Smooth muscle cell (in vitro differentiated cells): ENCODE data around the gene GPR18. TPM values are rescaled to one million over a fixed set of nuclear protein-coding genes. Genes with fewer than 3 reads are reported as not detected.
A peak's percentile ranks its signal among the peaks of the same experiment; 100 is the strongest.

Experiments
- DNase-seq: peaks from one replicate; lab custom pipeline; 2025; ENCODE audit not compliant: unreplicated experiment; lab: John Stamatoyannopoulos, UW
- H2AFZ ChIP-seq: fragments of 200-600 bp; sonication (generic); 2 replicates; pipeline ENCODE4 v1.6.0; 2016; ENCODE audit warnings: antibody characterized with exemption, low read depth, mild to moderate bottlenecking
- H3F3A ChIP-seq: fragments of 200-600 bp; sonication (generic); 2 replicates; pipeline ENCODE4 v1.6.0; 2017; ENCODE audit warnings: antibody characterized with exemption, low read depth
- H3K27ac ChIP-seq: fragments of 200-600 bp; sonication (generic); 2 replicates; pipeline ENCODE4 v1.5.1; 2016; ENCODE audit warnings: low read depth, mild to moderate bottlenecking
- H3K27me3 ChIP-seq: fragments of 200-600 bp; sonication (generic); 2 replicates; pipeline ENCODE4 v1.6.1; 2016; ENCODE audit warnings: low read depth, mild to moderate bottlenecking
- H3K36me3 ChIP-seq: fragments of 200-600 bp; sonication (generic); 2 replicates; pipeline ENCODE4 v1.5.1; 2016; ENCODE audit warnings: low read depth
- H3K4me1 ChIP-seq: fragments of 200-600 bp; sonication (generic); 2 replicates; pipeline ENCODE4 v1.5.1; 2016; ENCODE audit warnings: low read depth
- H3K4me2 ChIP-seq: fragments of 200-600 bp; sonication (generic); 2 replicates; pipeline ENCODE4 v1.6.0; 2016; ENCODE audit warnings: mild to moderate bottlenecking
- H3K4me3 ChIP-seq: fragments of 200-600 bp; sonication (generic); 2 replicates; pipeline ENCODE4 v1.5.1; 2016; ENCODE audit warnings: mild to moderate bottlenecking
- H3K79me2 ChIP-seq: fragments of 200-600 bp; sonication (generic); 2 replicates; pipeline ENCODE4 v1.6.0; 2016; ENCODE audit warnings: low read depth, mild to moderate bottlenecking
- H3K9ac ChIP-seq: fragments of 200-600 bp; sonication (generic); 2 replicates; pipeline ENCODE4 v1.6.0; 2016; ENCODE audit warnings: low read depth
- H3K9me3 ChIP-seq: fragments of 200-600 bp; sonication (generic); replicated peaks from 2 replicates; pipeline ENCODE4 v1.5.1; 2016; ENCODE audit warnings: low read depth
- H4K20me1 ChIP-seq: fragments of 200-600 bp; sonication (generic); 2 replicates; pipeline ENCODE4 v1.6.0; 2016; ENCODE audit warnings: low read depth
- WGBS: methylation state at CpG from one replicate; pipeline ENCODE4 v1.1.7; 2016; ENCODE audit warnings: low lambda C conversion rate; 5-methylcytosine and 5-hydroxymethylcytosine counted together
- polyA plus RNA-seq: library from polyadenylated mRNA; unstranded; fragments of >200 nt; fragmentation: Nextera tagmentation; extraction: Ambion mirVana; gene quantifications from 2 replicates; pipeline ENCODE4 v1.2.1, GENCODE V29; 2016
- total RNA-seq: library from RNA; depleted of rRNA; stranded (reverse); fragments of >200 nt; gene quantifications from 2 replicates; pipeline ENCODE4 v1.2.3, GENCODE V29; 2014
- TF ChIP-seq, protein P1 (sequence below): fragments of 200-600 bp; sonication (generic); IDR thresholded peaks from 2 replicates; pipeline ENCODE4 v1.5.1; 2017; ENCODE audit warnings: borderline replicate concordance, mild to moderate bottlenecking, antibody characterized with exemption; ENCODE audit not compliant: insufficient read depth, poor library complexity, severe bottlenecking

Gene GPR18
- total and polyA plus RNA-seq, 2 experiments from 2014 or later = not detected

GRCh38 chr13:99267927-99268326 lies 9.7 kb upstream of the GPR18 start:
- Histone ChIP-seq H3K4me2 (no peak overlapping the region), H3K4me3 (no peak overlapping the region), H3K27me3 (no peaks in the 10 kb centered on the region), H4K20me1 (peaks cover 4% of the 10 kb centered on the region), H3F3A (no peaks in the 10 kb centered on the region), H3K27ac (no peak overlapping the region), H2AFZ (no peak overlapping the region), H3K36me3 (no peaks in the 10 kb centered on the region), H3K9me3 (no peaks in the 10 kb centered on the region), H3K9ac (no peak overlapping the region), H3K4me1 (no peaks in the 10 kb centered on the region), H3K79me2 (no peaks in the 10 kb centered on the region)
- DNase-seq = no peak
- TF ChIP-seq, protein P1, sequence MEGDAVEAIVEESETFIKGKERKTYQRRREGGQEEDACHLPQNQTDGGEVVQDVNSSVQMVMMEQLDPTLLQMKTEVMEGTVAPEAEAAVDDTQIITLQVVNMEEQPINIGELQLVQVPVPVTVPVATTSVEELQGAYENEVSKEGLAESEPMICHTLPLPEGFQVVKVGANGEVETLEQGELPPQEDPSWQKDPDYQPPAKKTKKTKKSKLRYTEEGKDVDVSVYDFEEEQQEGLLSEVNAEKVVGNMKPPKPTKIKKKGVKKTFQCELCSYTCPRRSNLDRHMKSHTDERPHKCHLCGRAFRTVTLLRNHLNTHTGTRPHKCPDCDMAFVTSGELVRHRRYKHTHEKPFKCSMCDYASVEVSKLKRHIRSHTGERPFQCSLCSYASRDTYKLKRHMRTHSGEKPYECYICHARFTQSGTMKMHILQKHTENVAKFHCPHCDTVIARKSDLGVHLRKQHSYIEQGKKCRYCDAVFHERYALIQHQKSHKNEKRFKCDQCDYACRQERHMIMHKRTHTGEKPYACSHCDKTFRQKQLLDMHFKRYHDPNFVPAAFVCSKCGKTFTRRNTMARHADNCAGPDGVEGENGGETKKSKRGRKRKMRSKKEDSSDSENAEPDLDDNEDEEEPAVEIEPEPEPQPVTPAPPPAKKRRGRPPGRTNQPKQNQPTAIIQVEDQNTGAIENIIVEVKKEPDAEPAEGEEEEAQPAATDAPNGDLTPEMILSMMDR = no peak
- 97% methylated on average over 4 of the region's 4 CpGs for WGBS

GRCh38 chr13:99266827-99267226 lies 8.6 kb upstream of the GPR18 start:
- peaks cover 4% of the 10 kb centered on the region for H4K20me1 ChIP-seq
- H3F3A ChIP-seq = no peaks in the 10 kb centered on the region
- TF ChIP-seq, protein P1 = no peak
- H3K36me3 ChIP-seq = no peaks in the 10 kb centered on the region
- no peak overlapping the region for H3K27ac ChIP-seq
- no peaks in the 10 kb centered on the region for H3K27me3 ChIP-seq
- H3K4me1 ChIP-seq = no peaks in the 10 kb centered on the region
- no peaks in the 10 kb centered on the region for H3K9me3 ChIP-seq
- H3K79me2 ChIP-seq = no peaks in the 10 kb centered on the region
- H3K9ac ChIP-seq = no peak overlapping the region
- 97% methylated on average over 6 of the region's 6 CpGs for WGBS
- no peak overlapping the region for H2AFZ ChIP-seq
- DNase-seq = no peak
- H3K4me3 ChIP-seq = no peak overlapping the region
- no peak overlapping the region for H3K4me2 ChIP-seq

DNA sequence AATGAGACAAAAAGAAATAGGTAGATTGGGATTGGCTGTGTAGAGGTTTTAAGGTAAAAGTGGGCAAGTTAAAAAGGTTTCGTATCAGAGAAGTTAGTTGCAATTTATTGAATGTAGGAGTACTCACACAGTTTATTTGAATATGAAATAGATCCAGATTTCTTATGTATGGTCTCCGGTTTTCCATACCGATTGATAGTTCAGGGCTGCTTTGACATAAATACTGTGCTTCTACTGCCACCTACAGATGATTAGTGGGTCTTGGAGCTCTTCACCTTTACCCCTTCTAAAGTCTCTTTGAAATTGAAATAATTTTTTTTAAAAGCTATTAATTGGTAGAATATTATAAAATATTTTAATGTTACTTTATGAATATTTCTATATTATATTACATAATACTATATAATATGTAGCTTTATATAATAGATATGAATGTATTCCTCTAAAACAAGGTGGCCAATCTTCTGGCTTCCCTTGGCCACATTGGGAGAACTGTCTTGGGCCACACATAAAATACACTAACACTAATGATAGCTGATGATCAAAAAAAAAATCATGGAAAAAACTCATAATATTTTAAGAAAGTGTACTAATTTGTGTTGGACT lies 7.7 kb upstream of the GPR18 start:
- TF ChIP-seq, protein P1 = peak; percentile 59
- H3K4me2 ChIP-seq = no peak overlapping the region
- H3F3A ChIP-seq = no peaks in the 10 kb centered on the region
- H2AFZ ChIP-seq = no peak overlapping the region
- no peaks in the 10 kb centered on the region for H3K27me3 ChIP-seq
- H3K79me2 ChIP-seq = no peaks in the 10 kb centered on the region
- no peaks in the 10 kb centered on the region for H3K36me3 ChIP-seq
- H3K9me3 ChIP-seq = no peaks in the 10 kb centered on the region
- H3K27ac ChIP-seq = no peak overlapping the region
- H4K20me1 ChIP-seq = peaks cover 4% of the 10 kb centered on the region
- no peak for DNase-seq
- WGBS = 56% methylated on average over 3 of the region's 3 CpGs
- no peak overlapping the region for H3K4me3 ChIP-seq
- H3K9ac ChIP-seq = no peak overlapping the region
- H3K4me1 ChIP-seq = no peaks in the 10 kb centered on the region

GRCh38 chr13:99265162-99265800 lies 7.1 kb upstream of the GPR18 start:
- Histone ChIP-seq H3K9me3 (no peaks in the 10 kb centered on the region), H3K4me3 (no peak overlapping the region), H3K27me3 (no peaks in the 10 kb centered on the region), H4K20me1 (peaks cover 7% of the 10 kb centered on the region), H3K36me3 (no peaks in the 10 kb centered on the region), H3F3A (no peaks in the 10 kb centered on the region), H2AFZ (no peak overlapping the region), H3K9ac (no peak overlapping the region), H3K79me2 (no peaks in the 10 kb centered on the region), H3K4me2 (no peak overlapping the region), H3K27ac (no peak overlapping the region), H3K4me1 (no peaks in the 10 kb centered on the region)
- WGBS = 83% methylated on average over 8 of the region's 8 CpGs
- DNase-seq = no peak
- TF ChIP-seq, protein P1 = no peak
